ENCODE measurements around the gene PAX6. TPM values are rescaled to one million over a fixed set of nuclear protein-coding genes. Genes with fewer than 3 reads are reported as not detected.

Gene PAX6
- total RNA-seq, 1 donor from 2014 or later = not detected

- Histone ChIP-seq H3K27me3 (peaks cover 55% of the 10 kb centered on the region), H3K36me3 (no peaks in the 10 kb centered on the region), H3K9me3 (no peaks in the 10 kb centered on the region), H3K4me3 (no peak overlapping the region), H3K4me1 (peaks cover 14 to 39% of the 10 kb centered on the region in 2 donors), H3K27ac (no peak overlapping the region)
- no peak for TF ChIP-seq CTCF (IDR thresholded peaks at IDR 0.05)
- intact Hi-C loops (cut with DNase I) = loop anchor here (10.0 kb wide), 1 partner anchor 266 kb away; no protein-coding TSS in a partner anchor
- DNase-seq (ENCODE audit: low spot score in 2 of 2) = no peak
These were observed 7.3 kb upstream of the PAX6 start for GRCh38 chr11:31818425-31818755.

- Histone ChIP-seq H3K4me3 (peak overlapping the region; percentile 34 to 48), H3K27ac (no peak overlapping the region), H3K36me3 (no peaks in the 10 kb centered on the region), H3K4me1 (peaks cover 16 to 42% of the 10 kb centered on the region in 2 donors), H3K27me3 (peaks cover 57% of the 10 kb centered on the region), H3K9me3 (no peaks in the 10 kb centered on the region)
- intact Hi-C loops (cut with DNase I) = loop anchor here (10.0 kb wide), 1 partner anchor 267 kb away; no protein-coding TSS in a partner anchor
- DNase-seq (ENCODE audit: low spot score in 2 of 2) = no peak
- TF ChIP-seq CTCF (IDR thresholded peaks at IDR 0.05) = no peak
These were observed 6.7 kb upstream of the PAX6 start for GRCh38 chr11:31817621-31818424.

- no peak overlapping the region for H3K27ac ChIP-seq
- no peaks in the 10 kb centered on the region for H3K9me3 ChIP-seq
- DNase-seq (ENCODE audit: low spot score in 2 of 2) = no peak
- intact Hi-C loops (cut with DNase I) = loop anchor here (10.0 kb wide), 1 partner anchor 268 kb away; no protein-coding TSS in a partner anchor
- H3K4me3 ChIP-seq = peak overlapping the region; percentile 34 to 48
- H3K4me1 ChIP-seq = peaks cover 20 to 49% of the 10 kb centered on the region in 2 donors
- TF ChIP-seq CTCF (IDR thresholded peaks at IDR 0.05) = no peak
- H3K27me3 ChIP-seq = peaks cover 63% of the 10 kb centered on the region
- H3K36me3 ChIP-seq = no peaks in the 10 kb centered on the region
These were observed 6.0 kb upstream of the PAX6 start for GRCh38 chr11:31817054-31817620.

- no peak overlapping the region for H3K27ac ChIP-seq
- intact Hi-C loops (cut with DNase I) = loop anchor here (10.0 kb wide), 1 partner anchor 268 kb away; no protein-coding TSS in a partner anchor
- TF ChIP-seq CTCF (IDR thresholded peaks at IDR 0.05) = no peak
- no peaks in the 10 kb centered on the region for H3K36me3 ChIP-seq
- peak overlapping the region; percentile 38 to 48 for H3K4me3 ChIP-seq
- H3K9me3 ChIP-seq = no peaks in the 10 kb centered on the region
- H3K4me1 ChIP-seq = peaks cover 21 to 55% of the 10 kb centered on the region in 2 donors
- DNase-seq (ENCODE audit: low spot score in 2 of 2) = no peak
- peaks cover 64% of the 10 kb centered on the region for H3K27me3 ChIP-seq
These were observed 5.4 kb upstream of the PAX6 start for GRCh38 chr11:31816468-31817053.

- Histone ChIP-seq H3K9me3 (no peaks in the 10 kb centered on the region), H3K4me1 (peaks cover 27 to 62% of the 10 kb centered on the region in 2 donors), H3K36me3 (no peaks in the 10 kb centered on the region), H3K27me3 (peaks cover 71% of the 10 kb centered on the region), H3K27ac (no peak overlapping the region), H3K4me3 (peak overlapping the region; percentile 38 to 48)
- no peak for TF ChIP-seq CTCF (IDR thresholded peaks at IDR 0.05)
- DNase-seq (ENCODE audit: low spot score in 2 of 2) = no peak
- intact Hi-C loops (cut with DNase I) = loop anchor here (10.0 kb wide), 1 partner anchor 269 kb away; no protein-coding TSS in a partner anchor
These were observed 4.8 kb upstream of the PAX6 start for GRCh38 chr11:31815711-31816467.

All from ascending aorta (tissue), 2 donors.